ENCODE results near the gene RPL41.
A peak's percentile ranks its signal among the peaks of the same experiment; 100 is the strongest.

The RPL41 gene

GRCh38 chr12:56079723-56080555 lies 36.5 kb upstream of the RPL41 start, which contains the start of gene ERBB3 (continued):
- peak; percentile 85 for TF ChIP-seq ZNF639 (tag by site-specific recombination; IDR thresholded peaks at IDR 0.05)
- TF ChIP-seq ZNF140 (tag by site-specific recombination; IDR thresholded peaks at IDR 0.05) = no peak
- TF ChIP-seq ZNF549 (tag by site-specific recombination; IDR thresholded peaks at IDR 0.05) = no peak
- TF ChIP-seq ZNF133 (tag by site-specific recombination; IDR thresholded peaks at IDR 0.05) = no peak
- peak; percentile 84 for TF ChIP-seq ZFP69B (tag by site-specific recombination; IDR thresholded peaks at IDR 0.05)
- peak; percentile 100 for TF ChIP-seq KLF16 (tag by site-specific recombination; IDR thresholded peaks at IDR 0.05)
- TF ChIP-seq ZNF747 (tag by site-specific recombination; IDR thresholded peaks at IDR 0.05) = no peak
- peak; percentile 72 for TF ChIP-seq ZFHX2 (tag by site-specific recombination; conservative IDR thresholded peaks at IDR 0.05)
- TF ChIP-seq ZNF391 (tag by site-specific recombination; IDR thresholded peaks at IDR 0.05; ENCODE audit: borderline replicate concordance, low read depth) = peak; percentile 92
- TF ChIP-seq KLF8 (tag by site-specific recombination; IDR thresholded peaks at IDR 0.05) = peak; percentile 100
- no peak for TF ChIP-seq ZNF529 (tag by site-specific recombination; IDR thresholded peaks at IDR 0.05; ENCODE audit: insufficient replicate concordance)
- peak; percentile 99 for TF ChIP-seq PRDM10 (tag by site-specific recombination; IDR thresholded peaks at IDR 0.05)
- no peak for TF ChIP-seq ZNF510 (tag by site-specific recombination; IDR thresholded peaks at IDR 0.05; ENCODE audit: insufficient replicate concordance)
- peak; percentile 100 for TF ChIP-seq PATZ1 (tag by site-specific recombination; IDR thresholded peaks at IDR 0.05)
- TF ChIP-seq ZNF677 (tag by site-specific recombination; IDR thresholded peaks at IDR 0.05) = no peak
- TF ChIP-seq GFI1B (tag by site-specific recombination; IDR thresholded peaks at IDR 0.05) = peak; percentile 72; the same call in 1 of the 2 replicates
- TF ChIP-seq ZBTB48 (tag by site-specific recombination; IDR thresholded peaks at IDR 0.05) = peak; percentile 97
- TF ChIP-seq ZNF560 (tag by site-specific recombination; IDR thresholded peaks at IDR 0.05; ENCODE audit: borderline replicate concordance) = no peak
- no peak for TF ChIP-seq RBAK (tag by site-specific recombination; IDR thresholded peaks at IDR 0.05)
- peak; percentile 77 for TF ChIP-seq ZNF843 (tag by site-specific recombination; IDR thresholded peaks at IDR 0.05)
- TF ChIP-seq ZNF555 (tag by site-specific recombination; conservative IDR thresholded peaks at IDR 0.05) = no peak
- TF ChIP-seq ZNF76 (tag by site-specific recombination; IDR thresholded peaks at IDR 0.05; ENCODE audit: borderline replicate concordance, low read depth) = peak; percentile 76; the same call in 1 of the 2 replicates
- peak; percentile 99 for TF ChIP-seq ZBTB10 (tag by site-specific recombination; IDR thresholded peaks at IDR 0.05)
- TF ChIP-seq ZNF37A (tag by site-specific recombination; IDR thresholded peaks at IDR 0.05) = no peak
- no peak for TF ChIP-seq ZBTB49 (tag by site-specific recombination; IDR thresholded peaks at IDR 0.05; ENCODE audit: low read depth)
- peak; percentile 99 for TF ChIP-seq KLF7 (tag by site-specific recombination; IDR thresholded peaks at IDR 0.05; ENCODE audit: borderline replicate concordance)
- TF ChIP-seq ZNF311 (tag by site-specific recombination; IDR thresholded peaks at IDR 0.05; ENCODE audit: borderline replicate concordance) = no peak

Measured in HEK293 (cell line).